ENCODE data around the gene ZNF445.
"Not testable (repeated sequence)": the region's sequence is repeated elsewhere in the genome, so short reads cannot be mapped to it uniquely, and the experiment has no call there.

ZNF445 gene

DNA sequence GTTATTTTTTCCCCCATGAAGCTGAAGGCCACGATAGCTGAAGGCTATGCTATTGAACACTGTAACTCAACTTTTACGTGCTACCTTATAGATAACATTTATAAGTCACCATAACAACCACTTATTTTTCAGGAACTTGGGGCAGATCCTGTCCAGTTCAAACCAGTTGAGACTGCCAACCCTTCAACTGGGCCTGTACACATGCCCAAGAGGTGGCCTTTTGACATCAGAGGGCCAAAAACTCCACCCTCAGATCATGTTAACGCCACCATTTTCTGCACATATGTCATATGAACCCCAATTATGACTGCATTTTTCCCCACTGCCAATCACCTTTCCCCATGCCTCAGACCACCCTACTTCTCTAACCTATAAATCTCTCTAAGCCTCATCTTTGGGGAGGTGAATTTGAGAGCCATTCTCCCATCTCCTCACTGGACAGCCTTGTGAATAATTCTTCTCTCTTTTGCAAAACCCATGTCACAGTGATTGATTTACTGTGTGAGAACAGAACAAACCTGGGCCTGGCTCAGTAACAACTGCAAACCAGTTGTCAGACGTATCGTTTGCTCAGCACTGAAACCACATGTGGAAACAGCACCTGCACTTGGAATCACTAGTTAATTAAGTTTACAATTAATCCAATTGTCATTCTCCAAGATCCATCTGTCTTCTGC, 42.5 kb downstream of the ZNF445 start:
- no peak for DNase-seq (ENCODE audit: low spot score)

DNA sequence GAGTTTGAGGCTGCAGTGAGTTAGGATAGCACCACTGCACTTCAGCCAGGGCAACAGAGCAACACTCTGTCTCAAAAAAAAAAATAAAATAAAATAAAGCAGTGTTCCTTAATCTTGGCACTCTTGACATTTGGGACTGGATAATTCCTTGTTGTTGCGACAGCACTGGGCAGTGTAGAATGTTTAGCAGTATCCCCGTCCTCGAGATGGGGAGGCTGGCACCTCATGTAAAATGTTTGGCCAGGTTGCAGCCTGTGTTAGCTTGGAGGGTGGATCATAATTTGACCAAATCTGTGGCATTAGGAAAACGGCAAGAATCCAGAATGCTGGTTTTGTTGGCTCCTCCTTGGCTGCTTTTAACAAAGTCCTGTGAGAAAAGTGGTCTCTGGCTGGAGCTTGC, 47.0 kb downstream of the ZNF445 start:
- no peak for DNase-seq (ENCODE audit: low spot score)

DNA sequence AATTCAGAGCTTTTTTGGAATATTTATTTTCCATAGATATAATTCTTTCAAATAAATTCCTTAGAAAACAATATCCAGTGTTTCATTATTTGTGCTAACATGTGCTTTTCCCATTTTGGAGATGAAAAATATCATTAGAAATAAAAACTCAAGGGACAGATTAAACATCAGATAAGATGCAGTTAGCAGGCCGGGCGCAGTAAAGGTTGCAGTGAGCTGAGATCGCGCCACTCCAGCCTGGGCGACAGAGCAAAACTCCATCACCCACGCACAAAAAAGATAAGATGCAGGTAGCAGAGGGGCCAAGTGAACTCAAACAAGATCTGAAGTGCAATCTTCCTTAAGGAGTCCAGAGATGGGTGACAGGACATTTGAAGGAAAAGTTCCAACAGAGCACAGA, 48.0 kb downstream of the ZNF445 start:
- DNase-seq (ENCODE audit: low spot score) = no peak

DNA sequence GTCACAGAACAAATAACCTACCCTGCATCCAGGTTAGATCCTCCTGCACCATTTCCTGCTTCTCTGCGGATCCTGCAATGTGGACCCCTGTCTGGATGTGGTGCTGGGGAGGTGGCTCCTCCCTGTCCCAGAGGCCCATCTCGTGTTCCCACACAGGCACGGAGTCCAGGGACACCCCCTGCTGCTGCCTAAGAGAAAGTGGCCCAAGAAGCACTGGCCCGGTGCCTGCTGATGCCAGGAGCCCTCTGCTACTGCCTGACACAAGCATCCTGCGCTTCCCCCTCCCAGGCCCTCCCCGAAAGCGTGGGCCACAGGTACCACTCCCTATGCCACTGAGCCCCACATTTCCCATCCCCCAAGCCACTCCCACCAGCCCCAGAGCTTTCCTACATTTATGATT, 48.6 kb downstream of the ZNF445 start:
- DNase-seq (ENCODE audit: low spot score) = no peak

DNA sequence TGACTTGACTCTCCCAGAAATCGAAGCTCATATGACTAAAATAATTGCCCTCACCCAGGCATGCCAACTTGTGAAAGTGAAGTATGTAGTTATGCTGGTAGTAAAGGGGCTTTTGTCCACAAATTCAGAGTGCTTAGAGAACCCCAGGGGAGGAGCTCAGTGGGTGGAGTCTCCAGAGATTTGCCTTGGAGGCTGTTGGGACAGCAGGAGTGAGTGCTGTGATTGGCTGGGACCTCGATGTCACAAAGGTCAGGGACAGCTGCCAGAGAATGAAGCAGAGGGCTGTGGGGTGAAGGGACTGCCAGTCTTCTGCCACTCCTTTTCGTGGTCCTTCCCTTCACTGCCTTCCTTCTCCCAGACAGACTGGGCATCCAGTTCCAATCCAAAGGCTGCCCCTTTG, 49.8 kb downstream of the ZNF445 start:
- DNase-seq (ENCODE audit: low spot score) = no peak

DNA sequence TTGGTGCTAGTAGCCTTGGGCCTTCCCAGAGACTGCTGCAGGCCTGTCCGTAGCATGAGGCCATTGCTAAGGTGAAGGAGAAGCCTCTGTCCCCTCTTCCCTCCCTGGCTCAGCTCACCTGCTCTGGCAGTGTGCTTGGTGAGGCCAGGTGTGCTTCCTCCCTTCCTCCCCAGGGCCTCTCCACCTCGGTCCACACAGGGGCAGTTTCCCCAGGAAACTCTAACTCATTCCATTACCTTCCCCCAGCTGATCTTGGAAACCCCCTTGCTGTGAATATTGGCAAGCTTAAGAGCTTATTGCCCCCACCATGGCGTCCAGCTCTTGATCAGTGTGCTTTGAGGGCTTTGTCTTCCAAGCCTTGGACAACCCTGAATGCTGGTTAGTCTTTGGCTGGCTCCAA, 52.7 kb downstream of the ZNF445 start:
- DNase-seq (ENCODE audit: low spot score) = no peak

DNA sequence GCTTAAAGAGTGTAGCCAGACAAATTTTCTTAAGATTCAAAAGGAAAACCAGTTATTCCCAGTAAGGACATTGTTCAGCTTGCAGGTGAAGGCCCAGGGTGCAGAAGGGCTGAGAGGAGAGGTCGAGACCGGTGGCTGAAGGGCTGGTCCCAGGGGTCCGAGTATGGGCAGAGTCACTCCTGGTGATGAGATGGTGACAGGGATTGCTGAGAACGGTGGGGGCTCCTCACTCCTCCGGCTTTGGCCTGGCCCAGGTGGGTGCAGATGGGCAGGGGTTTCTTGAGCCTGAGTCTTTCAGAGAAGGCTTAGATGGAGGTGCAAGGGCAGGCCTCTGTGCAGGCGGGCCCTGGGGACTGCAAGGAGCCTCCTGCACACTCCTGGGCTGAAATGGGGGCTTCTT, 56.2 kb downstream of the ZNF445 start:
- DNase-seq (ENCODE audit: low spot score) = no peak

DNA sequence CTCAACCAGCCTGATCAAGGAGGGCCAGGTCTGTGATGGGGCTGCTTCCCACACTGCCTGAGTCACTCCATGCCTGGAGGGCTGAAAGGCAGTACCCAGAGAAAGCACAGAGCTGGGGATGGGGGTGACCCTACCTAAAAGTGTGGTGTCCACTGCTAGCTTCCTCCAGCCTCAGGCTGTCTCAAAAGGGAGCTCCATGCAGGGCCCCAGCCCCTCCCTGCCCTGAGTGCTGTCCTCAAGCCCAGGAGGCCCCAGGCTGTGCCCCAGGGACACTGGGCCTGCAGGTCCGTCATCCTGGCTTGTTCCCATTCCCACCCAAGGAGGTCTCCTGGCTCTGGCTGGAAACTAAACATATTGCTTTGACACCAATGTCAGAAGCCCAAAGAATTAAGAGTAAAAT, 56.8 kb downstream of the ZNF445 start:
- DNase-seq (ENCODE audit: low spot score) = no peak

DNA sequence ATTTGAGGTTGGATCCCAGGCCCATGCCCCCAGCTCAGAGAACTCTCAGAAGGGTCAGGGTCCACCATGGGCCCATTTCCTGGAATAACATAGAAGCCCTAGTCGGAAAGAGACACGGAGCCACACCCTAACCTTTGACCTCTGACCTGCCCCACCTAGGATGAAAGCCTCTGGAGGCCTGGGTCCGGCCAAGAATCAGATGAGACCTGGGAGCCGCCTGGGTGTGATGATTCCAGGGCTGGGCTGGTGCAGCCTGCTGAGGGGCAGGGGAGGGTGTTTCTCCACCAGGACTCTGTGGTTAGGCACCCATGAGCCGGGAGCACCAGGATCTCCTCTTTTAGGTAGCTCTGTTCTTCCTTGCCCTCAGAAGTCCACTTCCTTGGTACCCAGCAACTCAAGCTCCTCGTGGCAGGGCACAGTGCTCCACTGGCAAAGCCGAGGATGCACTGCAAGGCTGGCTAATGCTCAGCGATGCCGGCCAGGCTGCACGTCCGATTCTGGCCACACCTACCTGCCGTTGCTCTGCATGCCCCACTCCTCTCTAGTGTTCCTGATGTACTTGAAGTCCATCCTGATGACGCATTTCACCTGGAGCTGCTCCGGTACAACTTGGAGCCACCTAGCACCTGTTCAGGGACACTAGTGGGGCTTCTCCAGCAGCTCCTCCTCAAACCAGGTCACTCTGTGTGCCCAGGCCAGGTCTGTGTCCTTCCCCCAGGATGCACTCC, 57.4 kb downstream of the ZNF445 start:
- DNase-seq (ENCODE audit: low spot score) = no peak

DNA sequence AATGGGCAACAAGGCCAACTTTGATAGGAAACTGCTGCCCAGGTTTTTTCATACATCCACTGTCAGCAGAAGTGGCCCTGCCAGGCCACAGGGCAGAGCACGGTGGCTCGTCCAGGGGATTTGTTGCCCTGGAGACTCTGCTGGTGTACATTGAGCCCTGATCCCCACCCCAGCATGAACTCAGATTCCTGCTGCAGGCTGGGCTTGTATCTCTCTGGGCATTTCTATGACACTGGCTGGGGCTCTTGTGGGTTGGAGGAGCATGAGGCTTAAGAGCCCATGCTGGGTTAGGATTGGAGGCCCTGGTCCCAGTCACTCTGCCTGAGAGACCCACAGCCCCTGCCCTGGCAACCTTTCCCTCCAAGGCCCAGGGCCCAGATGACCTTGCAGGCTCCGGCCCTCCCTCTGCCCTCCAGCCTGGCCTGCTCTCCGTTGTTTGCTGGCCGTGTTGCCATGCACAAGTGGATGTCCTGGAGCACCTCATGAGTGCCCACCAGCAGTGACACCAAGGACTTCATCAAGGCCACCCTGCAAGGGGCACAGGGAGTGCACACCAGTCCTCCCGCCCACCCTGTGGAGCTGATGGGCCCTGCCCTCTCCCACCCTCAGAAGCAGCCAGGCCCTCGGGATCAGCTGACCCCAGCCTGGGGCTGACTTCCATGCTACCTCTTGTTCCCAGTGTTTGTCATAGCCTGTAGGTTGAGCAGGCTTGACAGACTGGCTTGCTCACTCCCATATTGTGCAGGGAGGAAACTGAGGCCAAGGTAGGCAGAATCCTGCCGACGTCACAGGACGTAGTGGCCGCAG, 58.2 kb downstream of the ZNF445 start:
- DNase-seq (ENCODE audit: low spot score) = no peak

DNA sequence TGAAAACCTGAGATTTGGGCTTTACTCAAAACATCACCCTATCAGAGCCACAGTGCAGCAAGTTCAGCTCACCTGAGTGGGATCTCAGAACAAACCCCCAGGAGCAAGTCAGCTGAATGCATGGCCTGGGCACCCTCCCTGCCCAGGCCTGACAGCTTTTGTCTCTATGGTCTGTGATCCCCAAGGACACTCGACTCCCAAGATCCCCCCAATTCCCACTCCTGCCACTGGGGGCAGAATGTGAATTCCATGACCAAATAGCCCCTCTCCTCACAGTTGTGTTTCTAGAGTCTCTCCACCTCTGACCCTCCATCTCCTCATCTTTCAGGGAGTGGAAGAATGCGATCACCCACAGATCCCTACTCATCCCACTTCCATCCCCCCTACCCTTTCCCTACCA, 58.9 kb downstream of the ZNF445 start:
- no peak for DNase-seq (ENCODE audit: low spot score)

DNA sequence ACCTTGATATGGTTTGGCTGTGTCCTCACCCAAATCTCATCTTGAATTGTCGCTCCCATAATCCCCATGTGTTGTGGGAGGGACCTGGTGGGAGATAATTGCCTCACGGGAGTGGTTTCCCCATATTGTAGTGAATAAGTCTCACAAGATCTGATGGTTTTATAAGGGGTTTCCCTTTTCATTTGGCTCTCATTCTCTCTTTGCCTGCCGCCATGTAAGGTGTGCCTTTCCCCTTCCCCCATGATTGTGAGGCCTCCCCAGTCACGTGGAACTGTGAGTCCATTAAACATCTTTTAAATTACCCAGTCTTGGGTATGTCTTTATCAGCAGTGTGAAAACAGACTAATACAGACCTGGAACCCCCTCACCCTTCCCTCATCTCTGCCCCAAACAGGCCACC, 59.4 kb downstream of the ZNF445 start:
- DNase-seq (ENCODE audit: low spot score) = not testable (repeated sequence)

DNA sequence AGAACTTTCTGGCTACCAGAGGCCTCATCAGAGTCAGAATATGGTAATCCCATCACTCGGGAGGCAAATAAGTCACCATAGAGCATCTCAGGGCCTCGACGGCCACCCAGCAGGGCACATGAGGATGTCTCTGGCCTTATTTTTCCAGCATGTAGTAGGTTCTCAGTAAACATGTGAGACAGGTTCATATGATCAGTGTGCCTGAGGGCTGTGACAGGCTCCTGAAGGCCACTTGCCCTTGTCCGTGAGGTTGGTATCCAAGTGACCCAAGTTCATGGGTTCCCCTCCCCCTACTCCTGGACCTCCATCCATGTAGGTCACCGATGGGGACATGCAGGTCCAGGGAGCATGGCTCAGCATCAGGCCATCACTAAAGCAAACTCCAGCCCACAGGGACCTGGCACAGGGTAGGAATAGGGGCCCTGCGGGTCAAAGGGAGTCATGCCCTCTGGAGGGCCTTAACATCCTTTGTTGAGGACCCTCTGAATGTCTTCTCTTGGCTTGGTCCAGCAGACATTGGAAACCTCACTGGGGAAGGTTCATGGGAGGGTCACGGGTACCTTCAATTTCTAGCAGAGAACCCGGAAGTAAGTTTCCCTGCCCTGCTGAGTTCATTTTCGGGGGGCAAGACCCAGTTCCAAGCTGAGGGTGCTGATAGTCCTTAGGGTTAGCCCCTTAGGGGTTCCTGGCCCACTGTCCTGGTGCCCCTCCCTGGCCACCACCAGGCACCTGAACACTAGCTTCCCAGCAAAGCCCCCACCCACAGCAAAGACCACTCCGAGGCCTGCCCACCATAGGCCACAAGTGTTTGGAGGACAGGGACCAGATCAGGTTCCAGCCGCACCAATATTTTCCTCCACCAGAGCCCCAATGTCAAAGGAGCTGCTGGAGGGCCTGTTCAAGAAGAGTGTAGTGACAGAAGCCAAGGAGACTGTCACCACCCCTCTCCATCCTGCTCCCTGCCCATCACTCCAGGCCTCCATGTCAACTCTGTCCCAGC, 61.1 kb downstream of the ZNF445 start:
- no peak for DNase-seq (ENCODE audit: low spot score)

DNA sequence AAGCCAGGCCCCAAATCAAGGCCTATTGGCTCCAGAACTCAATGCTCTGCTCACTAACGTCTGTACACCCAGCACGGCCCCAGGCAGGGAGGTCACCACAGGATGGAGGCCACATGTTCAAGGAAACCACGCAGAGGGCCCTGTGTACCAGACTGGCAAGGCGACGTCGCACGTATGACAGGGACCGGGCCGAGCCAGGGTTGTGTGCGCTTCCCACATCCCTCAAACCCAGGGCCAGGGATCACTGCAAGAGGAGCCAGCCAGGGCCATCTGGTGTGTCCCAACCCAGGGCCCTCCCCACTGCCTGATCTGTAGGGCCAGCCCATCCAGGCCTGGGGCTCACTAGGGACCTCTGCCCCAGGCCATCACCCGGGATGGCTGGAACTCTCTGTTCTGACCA, 62.0 kb downstream of the ZNF445 start:
- no peak for DNase-seq (ENCODE audit: low spot score)

DNA sequence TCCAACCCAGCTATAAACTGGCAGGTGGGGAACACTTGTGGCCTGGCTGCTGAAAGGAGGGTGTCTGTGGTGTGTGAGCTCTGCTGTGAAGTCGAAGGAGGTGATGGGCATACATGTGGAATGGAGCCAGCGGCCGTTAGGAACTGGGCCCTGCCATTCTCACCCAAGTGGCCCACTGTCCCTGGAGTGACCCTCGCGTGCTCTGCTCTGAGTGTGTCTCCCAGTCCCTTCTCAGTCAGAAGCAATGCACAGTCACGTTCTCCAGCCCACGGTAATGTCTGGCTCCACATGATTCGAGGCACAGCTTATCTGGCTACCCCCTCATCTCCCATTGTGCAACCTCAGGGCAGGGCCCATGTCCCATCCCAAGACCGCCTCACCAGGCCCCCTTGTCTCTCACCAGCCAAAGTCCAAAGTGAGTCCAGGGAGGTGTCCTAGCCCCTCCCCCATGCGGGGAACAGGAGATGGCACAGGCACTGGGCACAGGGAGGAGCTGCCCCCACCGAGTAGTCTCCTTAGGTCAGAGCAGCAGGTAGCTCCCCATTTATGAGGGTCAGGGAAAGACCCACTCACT, 62.9 kb downstream of the ZNF445 start:
- no peak for DNase-seq (ENCODE audit: low spot score)

DNA sequence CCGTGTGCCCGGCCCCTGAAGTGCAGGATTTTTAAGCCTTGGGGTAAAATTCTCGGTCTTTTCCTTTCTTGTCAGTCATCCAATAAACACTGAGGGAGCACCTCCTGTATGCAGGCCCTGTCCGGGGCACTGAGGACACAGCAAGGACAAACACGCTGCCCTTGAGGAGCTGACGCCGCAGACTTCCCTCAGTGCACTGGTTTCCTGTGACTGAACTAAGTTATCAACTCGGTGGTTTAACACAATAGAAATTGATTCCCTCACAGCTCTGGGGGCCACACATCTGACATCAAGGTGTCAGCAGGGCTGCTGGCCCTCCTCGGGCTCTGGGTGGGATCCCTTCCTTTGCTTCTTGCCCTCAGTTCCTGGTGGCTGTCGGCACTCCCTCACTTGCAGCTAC, 65.1 kb downstream of the ZNF445 start:
- DNase-seq (ENCODE audit: low spot score) = no peak

DNA sequence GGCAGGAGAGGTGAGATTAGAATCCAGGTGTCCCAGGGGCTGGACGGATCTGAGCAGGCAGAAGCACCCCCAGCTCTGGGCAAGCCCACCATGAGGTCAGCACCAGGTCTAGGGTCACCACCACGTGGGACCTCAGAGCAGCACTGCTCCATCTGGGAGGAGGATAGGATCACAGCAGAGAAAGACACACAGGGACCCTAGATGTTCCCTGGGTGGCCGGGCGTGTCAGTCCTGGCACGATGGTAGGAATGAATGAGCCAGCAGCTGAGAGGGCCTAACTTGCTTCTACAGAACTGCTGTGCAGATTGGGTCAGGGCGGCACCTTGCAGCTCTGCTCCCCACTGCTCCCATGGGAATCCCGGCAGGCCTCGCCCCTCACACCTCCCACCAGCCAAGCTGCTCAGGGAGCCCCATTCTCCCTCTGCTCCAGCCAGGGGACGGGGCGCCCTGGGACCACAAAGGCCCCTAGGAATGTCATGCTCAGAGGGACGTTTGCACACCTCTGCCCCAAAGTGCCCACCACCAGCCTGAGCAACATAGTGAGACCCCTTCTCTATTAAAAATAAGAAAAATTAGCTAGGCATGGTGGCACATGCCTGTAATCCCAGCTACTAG, 66.3 kb downstream of the ZNF445 start:
- no peak for DNase-seq (ENCODE audit: low spot score)

DNA sequence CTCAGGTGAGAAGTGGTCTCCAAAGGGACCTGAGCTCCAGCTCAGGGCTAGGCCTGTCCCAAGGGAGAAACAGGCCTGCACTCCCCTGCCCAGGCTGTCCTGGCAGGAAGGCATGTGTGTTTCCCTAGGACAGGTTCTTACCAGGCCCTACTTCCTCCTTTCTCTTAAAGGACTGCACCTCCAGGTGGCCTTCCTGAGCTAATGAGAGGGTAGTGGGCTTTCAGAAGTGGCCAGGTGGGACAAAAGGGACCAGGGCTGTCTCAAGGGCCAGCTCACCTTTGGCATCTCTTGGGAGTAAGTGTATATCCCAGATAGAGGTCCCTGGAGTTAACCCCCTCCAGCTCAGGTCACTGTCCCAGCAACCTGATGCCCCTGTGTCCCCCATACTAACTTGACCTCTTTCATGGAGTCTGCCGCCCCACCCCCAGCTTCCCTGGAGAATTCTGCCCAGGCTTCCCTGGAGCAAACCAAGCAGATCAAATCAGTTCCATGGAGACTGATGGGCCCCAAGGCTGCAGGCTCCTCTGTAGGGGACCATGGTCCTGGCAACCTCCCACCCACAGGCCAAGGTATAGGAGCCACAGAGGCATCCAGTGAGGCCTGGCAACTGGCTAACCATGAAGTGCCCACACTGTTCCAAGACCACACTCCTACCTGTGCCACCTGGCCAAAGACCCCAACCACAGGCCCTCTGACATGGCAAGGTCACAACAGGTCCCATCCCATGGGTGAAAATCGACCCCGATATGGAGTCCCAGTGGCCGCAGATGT, 67.6 kb downstream of the ZNF445 start:
- DNase-seq (ENCODE audit: low spot score) = no peak

DNA sequence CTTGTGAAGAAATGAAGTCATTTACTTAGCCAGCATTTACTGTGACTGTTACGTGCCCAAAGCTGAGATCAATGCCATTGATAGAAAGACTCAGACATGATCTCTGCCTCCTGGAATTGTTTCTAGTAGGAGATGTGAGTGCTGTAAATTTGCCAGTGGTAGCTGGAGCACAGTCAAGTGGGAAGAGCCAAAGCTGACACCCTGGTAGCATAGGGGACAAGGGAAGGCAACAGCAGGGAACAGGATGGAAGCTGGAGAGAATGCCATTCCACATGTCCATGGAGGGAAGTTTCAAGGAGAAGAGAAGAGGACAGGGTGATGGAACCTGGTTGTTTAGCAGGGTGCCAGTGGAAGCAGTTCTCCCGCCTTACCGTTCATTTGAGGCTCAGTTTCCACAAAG, 74.9 kb downstream of the ZNF445 start:
- no peak for DNase-seq (ENCODE audit: low spot score)

DNA sequence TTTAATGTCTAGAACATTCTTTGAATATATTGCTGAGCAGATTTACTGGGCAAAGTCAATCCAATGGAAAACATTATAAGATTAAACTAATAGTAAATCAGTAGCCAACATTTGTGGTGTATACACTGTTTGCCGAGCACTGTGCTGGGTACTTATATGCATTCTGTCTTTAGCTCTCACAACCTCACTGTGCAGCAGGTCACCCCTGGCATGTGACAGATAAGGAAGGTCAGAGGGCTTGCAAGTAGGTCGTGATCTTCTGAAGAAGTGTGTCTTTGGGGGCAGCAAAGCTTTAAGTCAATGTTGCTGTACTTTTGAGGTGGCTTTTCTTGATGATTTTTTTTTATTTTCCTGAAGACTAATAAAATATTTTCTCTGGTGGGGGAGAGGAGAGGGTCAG, 76.7 kb downstream of the ZNF445 start:
- DNase-seq (ENCODE audit: low spot score) = no peak

Measured in CD4-positive, alpha-beta T cell treated with Interleukin-2 at 100 ng/mL for 4 hours (primary cell).